Muscle of arm (tissue), 12 donors: ENCODE data around the gene STAB2. TPM values are rescaled to one million over a fixed set of nuclear protein-coding genes. Genes with fewer than 3 reads are reported as not detected.

Experiments
- DNase-seq: peaks from one replicate; pipeline ENCODE4 v3.0.0-alpha.2; 2013
- polyA plus RNA-seq, 12 donors: library from polyadenylated mRNA; unstranded; fragments of 120-200 nt; gene quantifications; one replicate each; pipeline ENCODE4 v1.2.1, GENCODE V29; 2013; ENCODE audit not compliant: insufficient read length in 12 of 12

The STAB2 gene
- polyA plus RNA-seq, 12 donors = 1.1 to 23.7 (median 2.7) TPM; not detected in 2

- DNase-seq = no peak
These were observed 8.1 kb upstream of the STAB2 start for GRCh38 chr12:103578926-103579325.

GRCh38 chr12:103580026-103580425 lies 7.0 kb upstream of the STAB2 start:
- DNase-seq = no peak

GRCh38 chr12:103583008-103583407 lies 4.1 kb upstream of the STAB2 start:
- DNase-seq = no peak

GRCh38 chr12:103586132-103586531 lies 941 bp upstream of the STAB2 start:
- DNase-seq = no peak

- DNase-seq = no peak
These were observed 1.6 kb downstream of the STAB2 start for GRCh38 chr12:103588680-103589079.

GRCh38 chr12:103589517-103589916 lies 2.4 kb downstream of the STAB2 start:
- no peak for DNase-seq

GRCh38 chr12:103590271-103590670 lies 3.2 kb downstream of the STAB2 start:
- no peak for DNase-seq

GRCh38 chr12:103596981-103597380 lies 9.9 kb downstream of the STAB2 start:
- no peak for DNase-seq

GRCh38 chr12:103599274-103599673 lies 12.2 kb downstream of the STAB2 start:
- DNase-seq = no peak

GRCh38 chr12:103600967-103601728 lies 14.1 kb downstream of the STAB2 start:
- no peak for DNase-seq

GRCh38 chr12:103620395-103620794 lies 33.3 kb downstream of the STAB2 start:
- no peak for DNase-seq

GRCh38 chr12:103623716-103624115 lies 36.6 kb downstream of the STAB2 start:
- DNase-seq = no peak

- peak; percentile 25 for DNase-seq
These were observed 39.4 kb downstream of the STAB2 start for GRCh38 chr12:103626498-103626897.

GRCh38 chr12:103627189-103627855 lies 40.2 kb downstream of the STAB2 start:
- DNase-seq = no peak

- DNase-seq = no peak
These were observed 45.6 kb downstream of the STAB2 start for GRCh38 chr12:103632554-103633216.

GRCh38 chr12:103634732-103635131 lies 47.7 kb downstream of the STAB2 start:
- no peak for DNase-seq

- no peak for DNase-seq
These were observed 48.3 kb downstream of the STAB2 start for GRCh38 chr12:103635419-103635818.

- DNase-seq = no peak
These were observed 49.9 kb downstream of the STAB2 start for GRCh38 chr12:103637021-103637420.

- no peak for DNase-seq
These were observed 50.4 kb downstream of the STAB2 start for GRCh38 chr12:103637429-103637828.

GRCh38 chr12:103639983-103640382 lies 52.9 kb downstream of the STAB2 start:
- no peak for DNase-seq

GRCh38 chr12:103640410-103640809 lies 53.3 kb downstream of the STAB2 start:
- DNase-seq = no peak

GRCh38 chr12:103640831-103641230 lies 53.8 kb downstream of the STAB2 start:
- DNase-seq = no peak
